CD4-positive, alpha-beta memory T cell (primary cell): Measurements from ENCODE around the gene VIPR2. TPM values are rescaled to one million over a fixed set of nuclear protein-coding genes. Genes with fewer than 3 reads are reported as not detected.
"Not testable (repeated sequence)": the region's sequence is repeated elsewhere in the genome, so short reads cannot be mapped to it uniquely, and the experiment has no call there.

Experiments used
- CTCF ChIA-PET: fragments of 350-600 bp; sonication (Branson Sonifier 250); formaldehyde crosslinking; loops from one replicate; lab custom pipeline; 2021; ENCODE audit warnings: inconsistent platforms; ENCODE audit not compliant: partially characterized antibody; lab: Charles Lee
- POLR2A ChIA-PET: fragments of 350-600 bp; sonication (Branson Sonifier 250); formaldehyde crosslinking; loops from one replicate; lab custom pipeline; 2021; ENCODE audit not compliant: partially characterized antibody; lab: Charles Lee
- DNase-seq, 5 donors: peaks; one replicate each; pipeline versions ENCODE4 v3.0.0 to v3.0.0-alpha.2; 2020 to 2022; ENCODE audit warnings: mixed read lengths in 1 of 5
- H3K27ac ChIP-seq: one replicate; pipeline ENCODE4 v1.7.0; 2013; ENCODE audit warnings: low read depth, low read length
- H3K27me3 ChIP-seq: 2 replicates; pipeline ENCODE4 v1.7.0; 2013; ENCODE audit warnings: mild to moderate bottlenecking, low read length, moderate library complexity; ENCODE audit not compliant: insufficient read depth
- H3K36me3 ChIP-seq: 2 replicates; pipeline ENCODE4 v1.7.0; 2013; ENCODE audit warnings: mild to moderate bottlenecking, low read length, moderate library complexity; ENCODE audit not compliant: insufficient read depth
- H3K4me1 ChIP-seq: 2 replicates; pipeline ENCODE4 v1.7.0; 2013; ENCODE audit warnings: mild to moderate bottlenecking, low read length, moderate library complexity; ENCODE audit not compliant: insufficient read depth
- H3K4me3 ChIP-seq, 2 donors: one replicate each; pipeline ENCODE4 v1.7.0; 2013; ENCODE audit warnings: low read length in 2 of 2, mild to moderate bottlenecking in 1 of 2
- H3K9me3 ChIP-seq, 2 donors: one replicate each; pipeline ENCODE4 v1.7.0; 2013; ENCODE audit warnings: low read length in 2 of 2, control low read depth in 1 of 2; ENCODE audit not compliant: control insufficient read depth in 1 of 2
- H3K27ac Mint-ChIP-seq, 7 donors: one replicate each; pipeline ENCODE4 v1.8.0; 2020 to 2021; ENCODE audit warnings: mixed read lengths in 7 of 7, mild to moderate bottlenecking in 6 of 7, inconsistent platforms in 3 of 7, moderate library complexity in 3 of 7
- H3K27me3 Mint-ChIP-seq, 2 donors: one replicate each; pipeline ENCODE4 v1.8.0; 2020 to 2021; ENCODE audit warnings: mixed read lengths in 2 of 2
- H3K36me3 Mint-ChIP-seq, 2 donors: one replicate each; pipeline ENCODE4 v1.8.0; 2020 to 2021; ENCODE audit warnings: mixed read lengths in 2 of 2, inconsistent platforms in 1 of 2, mild to moderate bottlenecking in 1 of 2
- H3K4me1 Mint-ChIP-seq, 4 donors: one replicate each; pipeline ENCODE4 v1.8.0; 2020 to 2021; ENCODE audit warnings: mixed read lengths in 4 of 4, mild to moderate bottlenecking in 1 of 4
- H3K4me3 Mint-ChIP-seq, 8 donors: one replicate each; pipeline ENCODE4 v1.8.0; 2020 to 2021; ENCODE audit warnings: mixed read lengths in 8 of 8, mild to moderate bottlenecking in 7 of 8, moderate library complexity in 6 of 8, inconsistent platforms in 3 of 8
- H3K9me3 Mint-ChIP-seq, 8 donors: one replicate each; pipeline ENCODE4 v1.8.0; 2020 to 2021; ENCODE audit warnings: mixed read lengths in 8 of 8, mild to moderate bottlenecking in 5 of 8, inconsistent platforms in 3 of 8, moderate library complexity in 1 of 8
- intact Hi-C: fragments of 100-400 bp; cut with micrococcal nuclease; formaldehyde crosslinking; loops from one replicate; pipeline ENCODE4 v1.15.1; 2023
- polyA plus RNA-seq, 2 donors: library from polyadenylated mRNA; unstranded; fragments of 300-500 nt; fragmentation: Illumina TruSeq; gene quantifications; one replicate each; pipeline ENCODE4 v1.2.3, GENCODE V29; 2021
- total RNA-seq, 2 experiments: library from RNA; stranded (reverse); gene quantifications; one replicate each; pipeline ENCODE4 v1.2.3, GENCODE V29; 2021

The VIPR2 gene
- total and polyA plus RNA-seq, 4 experiments from 2014 or later = 0.15 to 0.17 TPM; not detected in 2

GRCh38 chr7:159086301-159086925, 58.3 kb downstream of the VIPR2 start:
- Mint-ChIP-seq H3K27me3 (peaks cover 2 to 9% of the 10 kb centered on the region in 2 donors), H3K4me1 (no peaks in the 10 kb centered on the region), H3K9me3 (peaks cover 0 to 2% (median 0%) of the 10 kb centered on the region in 8 donors), H3K36me3 (no peaks in the 10 kb centered on the region), H3K4me3 (no peak overlapping the region), H3K27ac (no peak overlapping the region)
- DNase-seq = no peak
- H3K27ac ChIP-seq = no peak overlapping the region
- H3K36me3 ChIP-seq = no peaks in the 10 kb centered on the region
- no peaks in the 10 kb centered on the region for H3K9me3 ChIP-seq
- POLR2A ChIA-PET = no interaction called here
- intact Hi-C loops = no loop called here
- no peak overlapping the region for H3K4me3 ChIP-seq
- H3K27me3 ChIP-seq = peaks cover 5% of the 10 kb centered on the region
- H3K4me1 ChIP-seq = no peaks in the 10 kb centered on the region
- CTCF ChIA-PET = no interaction called here

- Mint-ChIP-seq H3K36me3 (no peaks in the 10 kb centered on the region), H3K4me3 (no peak overlapping the region), H3K4me1 (no peaks in the 10 kb centered on the region), H3K9me3 (peaks cover 0 to 2% (median 0%) of the 10 kb centered on the region in 8 donors), H3K27me3 (peaks cover 6 to 12% of the 10 kb centered on the region in 2 donors), H3K27ac (peak overlapping the region in 1 of 7 donors; percentile 46)
- Histone ChIP-seq H3K9me3 (no peaks in the 10 kb centered on the region), H3K27ac (no peak overlapping the region), H3K4me3 (no peak overlapping the region), H3K4me1 (no peaks in the 10 kb centered on the region), H3K27me3 (peaks cover 5% of the 10 kb centered on the region), H3K36me3 (no peaks in the 10 kb centered on the region)
- CTCF ChIA-PET = no interaction called here
- DNase-seq = no peak
- POLR2A ChIA-PET = no interaction called here
- intact Hi-C loops = no loop called here
Measured at GRCh38 chr7:159084069-159084801, 60.4 kb downstream of the VIPR2 start.

DNA sequence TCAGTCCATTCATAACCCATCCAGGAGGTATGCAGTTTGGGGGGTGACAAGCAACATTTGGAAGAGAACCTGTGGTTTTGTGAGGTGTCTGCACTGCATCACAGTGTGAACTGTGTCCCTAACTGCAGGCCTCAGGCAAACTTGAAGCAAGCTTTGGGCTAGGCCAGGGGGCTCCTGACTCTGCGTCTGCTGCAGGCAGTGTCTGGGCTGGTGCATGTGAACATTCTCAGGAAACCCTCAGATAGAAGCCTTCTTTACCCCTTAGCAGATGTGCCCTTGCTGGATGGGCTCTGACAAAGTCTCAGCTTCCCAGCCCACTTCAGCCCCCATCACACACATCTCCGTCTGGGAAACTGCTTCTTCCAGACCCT, 61.0 kb downstream of the VIPR2 start:
- Histone ChIP-seq H3K27me3 (peaks cover 5% of the 10 kb centered on the region), H3K9me3 (no peaks in the 10 kb centered on the region), H3K4me3 (no peak overlapping the region), H3K36me3 (no peaks in the 10 kb centered on the region), H3K4me1 (no peaks in the 10 kb centered on the region), H3K27ac (no peak overlapping the region)
- POLR2A ChIA-PET = no interaction called here
- DNase-seq = no peak
- Mint-ChIP-seq H3K4me3 (no peak overlapping the region), H3K36me3 (no peaks in the 10 kb centered on the region), H3K27ac (no peak overlapping the region), H3K4me1 (no peaks in the 10 kb centered on the region), H3K27me3 (peaks cover 10 to 16% of the 10 kb centered on the region in 2 donors), H3K9me3 (peaks cover 0 to 2% (median 0%) of the 10 kb centered on the region in 8 donors)
- intact Hi-C loops = no loop called here
- CTCF ChIA-PET = no interaction called here

DNA sequence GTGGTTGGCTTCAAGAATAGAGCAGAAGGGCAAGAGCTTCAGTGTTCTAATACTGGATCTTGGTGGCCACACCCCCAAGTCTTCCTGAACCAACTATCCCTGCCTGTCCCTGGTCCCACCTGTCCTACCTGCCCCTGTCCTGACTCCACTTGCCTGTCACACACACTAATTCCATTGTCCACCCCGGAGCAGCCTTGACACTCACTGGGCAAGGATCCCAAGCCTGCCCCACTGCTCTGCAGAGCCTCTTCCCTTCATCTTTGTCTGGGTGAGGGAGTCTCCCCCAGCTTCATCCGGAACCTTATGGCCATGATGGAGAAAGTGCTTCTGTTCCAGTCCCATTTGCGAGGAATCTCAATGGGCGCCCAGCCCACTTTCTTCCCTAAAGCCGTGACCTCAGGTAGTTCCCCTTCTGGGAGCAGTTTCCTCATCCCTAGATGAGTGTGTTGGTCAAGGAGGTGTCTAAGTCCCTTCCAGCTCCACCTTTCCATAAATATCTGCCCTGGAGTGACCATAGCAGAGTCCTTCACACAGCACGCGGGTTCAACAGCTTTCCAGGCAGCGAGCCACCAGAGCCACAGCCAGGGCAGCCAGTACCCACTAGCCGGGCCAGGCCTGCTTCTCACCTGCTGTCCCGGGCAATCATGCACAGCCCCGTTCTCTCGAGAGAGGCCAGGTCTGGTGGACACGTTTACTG, 61.5 kb downstream of the VIPR2 start:
- no peak for DNase-seq
- H3K36me3 Mint-ChIP-seq = no peaks in the 10 kb centered on the region
- no peak overlapping the region for H3K4me3 Mint-ChIP-seq
- H3K27ac ChIP-seq = no peak overlapping the region
- H3K27me3 ChIP-seq = peaks cover 5% of the 10 kb centered on the region
- no peak overlapping the region for H3K27ac Mint-ChIP-seq
- no peaks in the 10 kb centered on the region for H3K4me1 Mint-ChIP-seq
- H3K4me1 ChIP-seq = no peaks in the 10 kb centered on the region
- no peaks in the 10 kb centered on the region for H3K9me3 ChIP-seq
- peaks cover 0 to 2% (median 0%) of the 10 kb centered on the region in 8 donors for H3K9me3 Mint-ChIP-seq
- intact Hi-C loops = no loop called here
- ChIA-PET POLR2A (no interaction called here), CTCF (no interaction called here)
- H3K36me3 ChIP-seq = no peaks in the 10 kb centered on the region
- H3K4me3 ChIP-seq = no peak overlapping the region
- H3K27me3 Mint-ChIP-seq = peaks cover 12 to 21% of the 10 kb centered on the region in 2 donors

DNA sequence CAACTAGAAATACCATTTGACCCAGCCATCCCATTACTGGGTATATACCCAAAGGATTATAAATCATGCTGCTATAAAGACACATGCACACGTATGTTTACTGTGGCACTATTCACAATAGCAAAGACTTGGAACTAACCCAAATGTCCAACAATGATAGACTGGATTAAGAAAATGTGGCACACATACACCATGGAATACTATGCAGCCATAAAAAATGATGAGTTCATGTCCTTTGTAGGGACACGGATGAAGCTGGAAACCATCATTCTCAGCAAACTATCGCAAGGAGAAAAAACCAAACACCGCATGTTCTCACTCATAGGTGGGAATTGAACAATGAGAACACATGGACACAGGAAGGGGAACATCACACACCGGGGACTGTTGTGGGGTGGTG, 62.6 kb downstream of the VIPR2 start:
- H3K27ac ChIP-seq, H3K4me1 Mint-ChIP-seq, H3K4me1 ChIP-seq, H3K27ac Mint-ChIP-seq, POLR2A ChIA-PET, intact Hi-C loops, DNase-seq, H3K9me3 Mint-ChIP-seq, H3K36me3 ChIP-seq, H3K9me3 ChIP-seq, CTCF ChIA-PET, H3K4me3 ChIP-seq, H3K27me3 ChIP-seq, H3K4me3 Mint-ChIP-seq, H3K36me3 Mint-ChIP-seq: not testable (repeated sequence)
- peaks cover 12 to 26% of the 10 kb centered on the region in 2 donors for H3K27me3 Mint-ChIP-seq

DNA sequence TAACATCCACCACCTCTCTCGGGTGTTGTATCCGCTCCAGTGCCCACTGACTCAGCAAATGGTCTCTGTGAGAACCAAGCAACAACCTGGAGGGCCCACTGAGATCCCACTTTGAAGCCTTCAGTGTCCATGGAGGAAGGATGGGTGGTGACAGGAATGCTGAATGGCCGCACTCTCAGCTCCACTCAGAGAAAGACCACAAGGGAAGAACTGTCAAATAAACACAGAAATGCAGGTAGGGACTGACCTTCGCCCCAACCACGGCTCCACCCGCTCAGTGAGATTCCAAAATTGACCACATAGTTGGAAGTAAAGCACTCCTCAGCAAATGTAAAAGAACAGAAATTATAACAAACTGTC, 65.8 kb downstream of the VIPR2 start:
- intact Hi-C loops = no loop called here
- no peaks in the 10 kb centered on the region for H3K9me3 ChIP-seq
- peaks cover 10 to 23% of the 10 kb centered on the region in 2 donors for H3K27me3 Mint-ChIP-seq
- H3K27me3 ChIP-seq = peaks cover 5% of the 10 kb centered on the region
- CTCF ChIA-PET = no interaction called here
- H3K4me1 ChIP-seq = no peaks in the 10 kb centered on the region
- no peaks in the 10 kb centered on the region for H3K36me3 ChIP-seq
- H3K9me3 Mint-ChIP-seq = peaks cover 0 to 3% (median 0%) of the 10 kb centered on the region in 8 donors
- H3K4me3 Mint-ChIP-seq = no peak overlapping the region
- POLR2A ChIA-PET = no interaction called here
- no peak overlapping the region for H3K27ac ChIP-seq
- no peaks in the 10 kb centered on the region for H3K36me3 Mint-ChIP-seq
- no peak overlapping the region for H3K4me3 ChIP-seq
- H3K4me1 Mint-ChIP-seq = no peaks in the 10 kb centered on the region
- H3K27ac Mint-ChIP-seq = no peak overlapping the region
- no peak for DNase-seq

DNA sequence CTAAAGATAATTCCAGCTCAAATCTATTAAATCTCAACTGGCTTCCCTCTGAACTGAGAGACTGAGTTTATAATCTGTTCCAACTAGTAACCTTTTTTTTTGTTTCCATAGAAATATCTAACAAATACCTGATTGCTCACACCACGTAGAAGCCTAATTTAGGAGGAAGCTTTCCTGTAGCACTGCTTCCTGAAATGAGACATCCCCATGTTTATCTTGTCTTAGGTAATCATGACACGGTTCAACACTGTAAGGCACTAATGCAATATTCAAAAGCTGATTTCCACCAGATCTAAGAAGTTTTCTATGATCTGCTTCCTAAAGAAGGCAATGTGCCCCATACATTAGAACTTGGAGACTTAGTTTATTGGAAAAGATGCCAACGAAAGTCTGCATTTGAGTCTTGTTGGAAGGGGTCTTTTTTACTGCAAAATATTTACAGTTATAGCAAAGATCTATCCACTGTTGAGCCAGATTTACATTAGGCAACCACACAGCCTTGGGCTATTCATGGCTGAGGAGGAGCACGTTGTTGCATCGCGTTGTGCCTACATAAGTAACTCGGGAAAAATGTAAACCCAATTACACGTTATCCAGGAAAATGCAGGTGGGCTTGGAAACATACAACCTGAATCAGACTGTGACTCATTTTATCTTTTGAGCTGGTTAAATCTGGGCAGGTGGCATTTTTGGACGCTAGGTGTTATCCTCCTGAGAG, 66.3 kb downstream of the VIPR2 start:
- Mint-ChIP-seq H3K27ac (peak overlapping the region in 1 of 7 donors; percentile 14), H3K4me1 (no peaks in the 10 kb centered on the region), H3K36me3 (no peaks in the 10 kb centered on the region), H3K4me3 (no peak overlapping the region), H3K27me3 (peaks cover 10 to 22% of the 10 kb centered on the region in 2 donors), H3K9me3 (peaks cover 0 to 4% (median 0%) of the 10 kb centered on the region in 8 donors)
- H3K4me3 ChIP-seq = no peak overlapping the region
- POLR2A ChIA-PET = no interaction called here
- CTCF ChIA-PET = no interaction called here
- intact Hi-C loops = no loop called here
- no peaks in the 10 kb centered on the region for H3K4me1 ChIP-seq
- H3K9me3 ChIP-seq = no peaks in the 10 kb centered on the region
- no peak overlapping the region for H3K27ac ChIP-seq
- H3K27me3 ChIP-seq = peaks cover 4% of the 10 kb centered on the region
- no peak for DNase-seq
- H3K36me3 ChIP-seq = no peaks in the 10 kb centered on the region
